HepG2 (cell line): ENCODE measurements around the gene TMC4. TPM values are rescaled to one million over a fixed set of nuclear protein-coding genes. Genes with fewer than 3 reads are reported as not detected.

Experiments used
- CBX1 ChIP-seq: IDR thresholded peaks from one replicate; pipeline ENCODE4 v1.6.1; 2016; ENCODE audit warnings: antibody characterized with exemption, low read depth
- CERS6 ChIP-seq: sonication (generic); formaldehyde crosslinking; IDR thresholded peaks from 2 replicates; pipeline ENCODE4 v1.5.0; 2020; ENCODE audit warnings: missing genetic modification reagents
- MBD4 ChIP-seq: IDR thresholded peaks from 2 replicates; pipeline ENCODE4 v1.6.1; 2012; ENCODE audit warnings: low read length, inconsistent platforms, borderline replicate concordance
- SALL1 ChIP-seq: sonication (generic); formaldehyde crosslinking; IDR thresholded peaks from 2 replicates; pipeline ENCODE4 v1.8.0; 2022; ENCODE audit warnings: mild to moderate bottlenecking, missing genetic modification reagents
- SCMH1 ChIP-seq: sonication (generic); formaldehyde crosslinking; IDR thresholded peaks from 2 replicates; pipeline ENCODE4 v1.9.0; 2021; ENCODE audit warnings: missing genetic modification reagents, mild to moderate bottlenecking, borderline replicate concordance
- TMF1 ChIP-seq: sonication (generic); formaldehyde crosslinking; IDR thresholded peaks from 2 replicates; pipeline ENCODE4 v1.8.1; 2022; ENCODE audit warnings: low read depth, missing genetic modification reagents
- ZBTB7B ChIP-seq: sonication (generic); formaldehyde crosslinking; IDR thresholded peaks from 2 replicates; pipeline ENCODE4 v1.4.0; 2020; ENCODE audit warnings: missing genetic modification reagents
- ZNF142 ChIP-seq: sonication (generic); formaldehyde crosslinking; IDR thresholded peaks from 2 replicates; pipeline ENCODE4 v1.4.0; 2020; ENCODE audit warnings: missing genetic modification reagents
- ZNF605 ChIP-seq: sonication (generic); formaldehyde crosslinking; IDR thresholded peaks from 2 replicates; pipeline ENCODE4 v1.8.0; 2022; ENCODE audit warnings: mild to moderate bottlenecking, missing genetic modification reagents
- ZNF609 ChIP-seq: sonication (generic); formaldehyde crosslinking; IDR thresholded peaks from 2 replicates; pipeline ENCODE4 v1.4.0; 2020; ENCODE audit warnings: mild to moderate bottlenecking, missing genetic modification reagents, borderline replicate concordance
- ZNF678 ChIP-seq: sonication (generic); formaldehyde crosslinking; IDR thresholded peaks from 2 replicates; pipeline ENCODE4 v1.4.0; 2020; ENCODE audit warnings: mild to moderate bottlenecking, missing genetic modification reagents
- ZNF776 ChIP-seq: sonication (generic); formaldehyde crosslinking; IDR thresholded peaks from 2 replicates; pipeline ENCODE4 v1.4.0; 2020; ENCODE audit warnings: mild to moderate bottlenecking, missing genetic modification reagents
- ZNF780A ChIP-seq: sonication (generic); formaldehyde crosslinking; IDR thresholded peaks from 2 replicates; pipeline ENCODE4 v1.8.0; 2022; ENCODE audit warnings: mild to moderate bottlenecking, missing genetic modification reagents, moderate library complexity
- ZUFSP ChIP-seq: sonication (generic); formaldehyde crosslinking; IDR thresholded peaks from 2 replicates; pipeline ENCODE4 v1.9.0; 2021; ENCODE audit warnings: missing genetic modification reagents, mild to moderate bottlenecking, borderline replicate concordance
- polyA plus RNA-seq, 8 experiments: library from polyadenylated mRNA; depleted of rRNA in 3 of 8; stranded (reverse) in 7 of 8; unstranded in 1 of 8; fragments of >200 nt; fragmentation: Illumina TruSeq in 4 of 8; extraction: Trizol in 4 of 8; gene quantifications; 2 replicates each; pipeline versions ENCODE4 v1.2.1 to v1.2.3, GENCODE V29; 2011 to 2016; ENCODE audit warnings: low read depth in 4 of 8, missing spikeins in 1 of 8, mixed read lengths in 1 of 8; ENCODE audit not compliant: insufficient read depth in 1 of 8
- total RNA-seq, 5 experiments: library from RNA; depleted of rRNA; stranded (reverse); fragments of >200 nt; fragmentation: Illumina TruSeq; extraction: Trizol; gene quantifications; 2 replicates each; pipeline ENCODE4 v1.2.3, GENCODE V29; 2016; ENCODE audit warnings: low read depth in 1 of 5

Gene TMC4
- total and polyA plus RNA-seq, 2 of the 13 experiments (the other 11 are each of a cell fraction or from before 2014, with no cell fraction given): 0.13 to 0.24 TPM

- TF ChIP-seq ZUFSP: no peak
- TF ChIP-seq ZBTB7B (CRISPR knock-in tag): no peak
- no peak for TF ChIP-seq SCMH1 (CRISPR knock-in tag)
- no peak for TF ChIP-seq CBX1
- TF ChIP-seq ZNF776 (CRISPR knock-in tag): no peak
- no peak for TF ChIP-seq TMF1 (CRISPR knock-in tag)
- no peak for TF ChIP-seq CERS6
- TF ChIP-seq ZNF678 (CRISPR knock-in tag): no peak
- TF ChIP-seq ZNF780A: no peak
- TF ChIP-seq MBD4: no peak
- peak; percentile 43 for TF ChIP-seq SALL1 (CRISPR knock-in tag)
- no peak; the same call in 1 of the 2 replicates for TF ChIP-seq ZNF142
- peak; percentile 8; the same call in 1 of the 2 replicates for TF ChIP-seq ZNF605 (CRISPR knock-in tag)
- 0 out of 2 replicates have a peak, but pooled peaks have one; percentile 21 for TF ChIP-seq ZNF609 (CRISPR knock-in tag)
Measured at GRCh38 chr19:54159352-54160181, 13.4 kb downstream of the TMC4 start, which contains the start of gene LENG1 (continued).
